Osteoblast (primary cell): Measurements from ENCODE around the gene RACGAP1. TPM values are rescaled to one million over a fixed set of nuclear protein-coding genes. Genes with fewer than 3 reads are reported as not detected.

Experiments
- DNase-seq: peaks from one replicate; pipeline ENCODE4 v3.0.0; 2011; ENCODE audit warnings: low spot score, mixed read lengths; ENCODE audit not compliant: insufficient read length; ENCODE audit errors: missing footprints
- H2AFZ ChIP-seq: 2 replicates; pipeline ENCODE4 v1.6.0; 2011; ENCODE audit warnings: mild to moderate bottlenecking, low read length
- H3K27ac ChIP-seq: 2 replicates; pipeline ENCODE4 v1.5.1; 2011; ENCODE audit warnings: mild to moderate bottlenecking, low read depth, low read length, moderate library complexity
- H3K27me3 ChIP-seq: 2 replicates; pipeline ENCODE4 v1.6.0; 2012; ENCODE audit warnings: mild to moderate bottlenecking, control low read depth, inconsistent platforms, low read length, moderate library complexity; ENCODE audit not compliant: insufficient read depth
- H3K36me3 ChIP-seq: 2 replicates; pipeline ENCODE4 v1.5.1; 2011; ENCODE audit warnings: mild to moderate bottlenecking, low read length, control low read depth, moderate library complexity; ENCODE audit not compliant: insufficient read depth
- H3K4me1 ChIP-seq: 2 replicates; pipeline ENCODE4 v1.5.1; 2011; ENCODE audit warnings: mild to moderate bottlenecking, low read length, control low read depth, moderate library complexity; ENCODE audit not compliant: insufficient read depth
- H3K4me2 ChIP-seq: 2 replicates; pipeline ENCODE4 v1.6.0; 2011; ENCODE audit warnings: mild to moderate bottlenecking, low read length; ENCODE audit not compliant: insufficient read depth
- H3K4me3 ChIP-seq: fragments of 200-600 bp; sonication (generic); 3 replicates; pipeline ENCODE4 v1.5.1; 2012; ENCODE audit warnings: mild to moderate bottlenecking, low read length, inconsistent platforms; ENCODE audit not compliant: insufficient read depth
- H3K79me2 ChIP-seq: 2 replicates; pipeline ENCODE4 v1.6.0; 2012; ENCODE audit warnings: mild to moderate bottlenecking, low read length, control low read depth, inconsistent platforms; ENCODE audit not compliant: insufficient read depth
- H3K9me3 ChIP-seq: 2 replicates; pipeline ENCODE4 v1.5.1; 2011; ENCODE audit warnings: low read depth, low read length, control low read depth
- H4K20me1 ChIP-seq: 2 replicates; pipeline ENCODE4 v1.6.0; 2012; ENCODE audit warnings: mild to moderate bottlenecking, low read length, control low read depth; ENCODE audit not compliant: insufficient read depth
- CTCF ChIP-seq: IDR thresholded peaks from 2 replicates; pipeline ENCODE4 v1.5.1; 2011; ENCODE audit warnings: mild to moderate bottlenecking, low read depth, low read length, moderate library complexity; ENCODE audit errors: extremely low read depth
- total RNA-seq: library from RNA; depleted of rRNA; stranded (reverse); fragments of >200 nt; gene quantifications from 2 replicates; pipeline ENCODE4 v1.2.3, GENCODE V29; 2012

RACGAP1 gene
- total RNA-seq, 1 donor, result 12.7 TPM

- no peaks in the 10 kb centered on the region for H3K4me1 ChIP-seq
- peaks cover 34% of the 10 kb centered on the region for H3K27me3 ChIP-seq
- H3K36me3 ChIP-seq, result no peaks in the 10 kb centered on the region
- no peaks in the 10 kb centered on the region for H3K79me2 ChIP-seq
- H3K4me2 ChIP-seq, result peak overlapping the region; percentile 20
- peak; percentile 97 for DNase-seq
- H3K27ac ChIP-seq, result no peak overlapping the region
- TF ChIP-seq CTCF, result peak; percentile 74
- H2AFZ ChIP-seq, result peak overlapping the region; percentile 78
- no peaks in the 10 kb centered on the region for H3K9me3 ChIP-seq
- no peak overlapping the region for H3K4me3 ChIP-seq
- H4K20me1 ChIP-seq, result no peaks in the 10 kb centered on the region
Observed at GRCh38 chr12:49974231-49974675, 51.0 kb downstream of the RACGAP1 start.

- Histone ChIP-seq H3K4me3 (no peak overlapping the region), H3K9me3 (no peaks in the 10 kb centered on the region), H3K4me2 (no peak overlapping the region), H3K27me3 (peaks cover 41% of the 10 kb centered on the region), H3K27ac (no peak overlapping the region), H4K20me1 (no peaks in the 10 kb centered on the region), H3K79me2 (no peaks in the 10 kb centered on the region), H3K36me3 (no peaks in the 10 kb centered on the region), H3K4me1 (no peaks in the 10 kb centered on the region), H2AFZ (no peak overlapping the region)
- TF ChIP-seq CTCF, result no peak
- DNase-seq, result peak; percentile 14
Observed at GRCh38 chr12:49973361-49973830, 51.9 kb downstream of the RACGAP1 start.

- H3K9me3 ChIP-seq, result no peaks in the 10 kb centered on the region
- peaks cover 46% of the 10 kb centered on the region for H3K27me3 ChIP-seq
- no peaks in the 10 kb centered on the region for H4K20me1 ChIP-seq
- H2AFZ ChIP-seq, result no peak within 1 kb of the TSS
- no peak within 1 kb of the TSS for H3K4me3 ChIP-seq
- DNase-seq, result peak; percentile 59
- no peaks in the 10 kb centered on the region for H3K36me3 ChIP-seq
- no peak within 1 kb of the TSS for H3K27ac ChIP-seq
- no peaks in the 10 kb centered on the region for H3K4me1 ChIP-seq
- no peaks in the 10 kb centered on the region for H3K79me2 ChIP-seq
- no peak for TF ChIP-seq CTCF
- no peak within 1 kb of the TSS for H3K4me2 ChIP-seq
Observed at GRCh38 chr12:49972641-49973360, 52.5 kb downstream of the RACGAP1 start, which contains the start of gene AQP6. AQP6 (plus strand) TSS chr12:49972947; CDS start chr12:49973174, 227 bp downstream.

- no peak overlapping the region for H2AFZ ChIP-seq
- DNase-seq, result no peak
Observed at GRCh38 chr12:49972129-49972528, 53.2 kb downstream of the RACGAP1 start.

More at GRCh38 chr12:49972129-49972528, 53.2 kb downstream of the RACGAP1 start:
- no peaks in the 10 kb centered on the region for H3K4me1 ChIP-seq
- H3K36me3 ChIP-seq, result no peaks in the 10 kb centered on the region
- no peaks in the 10 kb centered on the region for H3K79me2 ChIP-seq
- peaks cover 50% of the 10 kb centered on the region for H3K27me3 ChIP-seq
- no peaks in the 10 kb centered on the region for H4K20me1 ChIP-seq
- H3K4me2 ChIP-seq, result no peak overlapping the region
- no peak for TF ChIP-seq CTCF
- no peaks in the 10 kb centered on the region for H3K9me3 ChIP-seq
- no peak overlapping the region for H3K4me3 ChIP-seq
- no peak overlapping the region for H3K27ac ChIP-seq
